ENCODE data around the gene HAGHL.

The HAGHL gene

DNA sequence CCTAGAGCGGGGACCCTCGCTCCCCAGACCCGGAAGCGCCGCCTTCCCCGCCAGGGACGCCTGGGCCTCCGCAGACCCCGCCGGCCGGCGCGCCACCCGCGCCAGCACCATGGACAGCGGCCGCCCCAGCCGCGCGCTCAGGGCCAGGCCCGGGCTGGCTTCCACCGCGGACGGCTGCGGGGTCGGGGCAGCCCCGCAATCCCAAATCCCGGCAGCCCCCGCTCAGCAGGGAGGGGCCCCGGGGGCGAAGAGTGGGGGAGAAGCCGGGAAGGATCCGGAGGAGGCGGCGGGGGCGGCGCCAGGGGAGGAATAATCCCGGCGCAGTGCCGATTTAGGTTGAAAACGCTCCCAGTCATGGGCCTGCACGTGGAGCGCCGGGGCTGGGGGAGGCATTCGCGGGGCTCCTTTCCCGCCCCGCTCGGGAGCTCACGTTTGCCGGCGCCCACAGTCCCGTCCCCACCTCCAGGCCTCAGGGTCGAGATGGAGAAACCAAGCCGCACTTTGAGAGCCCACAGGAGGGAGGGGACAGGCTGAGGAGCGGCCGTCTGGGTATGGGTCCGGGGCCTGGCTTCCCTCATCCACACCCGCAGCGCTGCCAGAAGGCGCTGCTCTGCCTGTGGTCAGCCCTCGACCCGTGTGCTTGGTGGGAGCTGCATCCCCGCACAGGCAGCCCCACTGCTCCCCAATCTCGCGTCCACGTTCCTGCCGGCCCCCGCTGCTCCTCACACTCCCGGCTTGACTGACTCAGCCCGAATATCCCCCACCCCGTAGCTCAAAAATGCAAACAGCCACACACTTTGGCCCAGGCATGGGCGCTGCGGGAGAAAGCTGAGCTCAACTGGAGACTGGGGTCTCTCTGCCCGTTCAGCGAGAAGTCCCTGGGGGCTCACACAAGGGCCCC lies 26.0 kb upstream of the HAGHL start (continued):
- TF ChIP-seq, protein P1, sequence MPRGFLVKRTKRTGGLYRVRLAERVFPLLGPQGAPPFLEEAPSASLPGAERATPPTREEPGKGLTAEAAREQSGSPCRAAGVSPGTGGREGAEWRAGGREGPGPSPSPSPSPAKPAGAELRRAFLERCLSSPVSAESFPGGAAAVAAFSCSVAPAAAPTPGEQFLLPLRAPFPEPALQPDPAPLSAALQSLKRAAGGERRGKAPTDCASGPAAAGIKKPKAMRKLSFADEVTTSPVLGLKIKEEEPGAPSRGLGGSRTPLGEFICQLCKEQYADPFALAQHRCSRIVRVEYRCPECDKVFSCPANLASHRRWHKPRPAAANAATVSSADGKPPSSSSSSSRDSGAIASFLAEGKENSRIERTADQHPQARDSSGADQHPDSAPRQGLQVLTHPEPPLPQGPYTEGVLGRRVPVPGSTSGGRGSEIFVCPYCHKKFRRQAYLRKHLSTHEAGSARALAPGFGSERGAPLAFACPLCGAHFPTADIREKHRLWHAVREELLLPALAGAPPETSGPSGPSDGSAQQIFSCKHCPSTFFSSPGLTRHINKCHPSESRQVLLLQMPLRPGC (tag by site-specific recombination; IDR thresholded peaks at IDR 0.05): no peak
- no peak for TF ChIP-seq KLF16 (tag by site-specific recombination; IDR thresholded peaks at IDR 0.05)

DNA sequence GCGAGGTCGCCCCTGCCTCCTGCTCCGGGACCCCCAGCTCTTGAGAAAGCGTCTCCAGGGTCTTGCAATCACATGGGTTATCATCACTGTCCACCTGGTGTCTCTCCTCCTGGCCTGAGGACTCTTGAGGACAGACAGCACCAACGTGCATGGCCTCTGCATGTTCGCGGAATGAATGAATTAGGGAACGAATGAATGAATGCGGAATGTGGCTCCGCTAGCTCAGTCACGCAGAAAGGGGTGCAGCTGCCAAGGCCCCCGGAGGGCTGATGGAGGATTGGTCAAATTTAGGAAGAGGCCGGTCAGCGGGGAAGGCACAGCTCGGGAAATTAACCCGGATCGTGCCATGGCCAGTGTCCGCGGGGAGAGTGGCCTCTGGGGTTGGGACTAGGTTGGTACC lies 24.6 kb upstream of the HAGHL start:
- H3K36me3 ChIP-seq (ENCODE audit: control insufficient read depth in 2 of 2, insufficient read depth in 1 of 2, low read length in 2 of 2): no peaks in the 10 kb centered on the region
- H3K9me3 ChIP-seq (ENCODE audit: control insufficient read depth, insufficient read depth, low read depth, low read length): no peaks in the 10 kb centered on the region
- POLR2A ChIA-PET: interaction anchor here (2.0 kb wide), 1 partner anchor 12 kb away, joined by 8 read pairs; the partner anchor contains the start of gene WDR24
- TF ChIP-seq ZNF76 (tag by site-specific recombination; IDR thresholded peaks at IDR 0.05; ENCODE audit: borderline replicate concordance, low read depth): no peak
- 0 out of 2 replicates have a peak, but pooled peaks have one; percentile 34 for TF ChIP-seq ZNF24 (tag by site-specific recombination; IDR thresholded peaks at IDR 0.05)
- CTCF ChIA-PET: interaction anchor here (0.6 to 1.0 kb wide), 2 partner anchors 8 to 16 kb away, joined by 3 to 9 read pairs; no protein-coding TSS in a partner anchor
- no peaks in the 10 kb centered on the region for H3K4me1 ChIP-seq (ENCODE audit: control insufficient read depth, insufficient read depth, low read length)
- no peak overlapping the region for H3K4me3 ChIP-seq (ENCODE audit: low read depth, low read length)
- no peak overlapping the region for H3K27ac ChIP-seq (ENCODE audit: extremely low read depth, low read depth, low read length)

DNA sequence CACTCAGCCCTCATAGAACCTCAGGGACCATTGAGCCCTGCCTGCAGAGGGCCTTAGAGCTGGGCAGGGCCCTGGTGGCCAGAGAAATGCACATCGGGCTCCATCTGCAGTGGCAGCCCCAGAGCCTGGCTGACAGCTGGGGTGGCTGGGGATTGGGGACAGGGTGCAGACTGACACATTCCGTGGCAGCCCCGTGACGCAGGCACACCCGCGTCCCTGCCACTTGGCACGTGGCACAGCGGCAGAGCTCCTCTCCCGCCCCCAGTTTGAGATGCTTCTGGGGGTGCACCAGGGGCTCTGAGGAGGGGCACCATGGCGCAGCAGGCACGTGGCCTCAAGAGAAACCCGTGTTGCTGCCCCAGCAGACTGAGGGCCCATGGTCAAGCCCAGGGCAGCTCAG lies 23.5 kb upstream of the HAGHL start:
- Histone ChIP-seq H3K4me3 (ENCODE audit: low read depth, low read length) (no peak overlapping the region), H3K9me3 (ENCODE audit: control insufficient read depth, insufficient read depth, low read depth, low read length) (no peaks in the 10 kb centered on the region), H3K27ac (ENCODE audit: extremely low read depth, low read depth, low read length) (no peak overlapping the region), H3K36me3 (ENCODE audit: control insufficient read depth in 2 of 2, insufficient read depth in 1 of 2, low read length in 2 of 2) (no peaks in the 10 kb centered on the region), H3K4me1 (ENCODE audit: control insufficient read depth, insufficient read depth, low read length) (no peaks in the 10 kb centered on the region)
- CTCF ChIA-PET: interaction anchor here (0.8 to 1.1 kb wide), 2 partner anchors 9 to 10 kb away, joined by 3 to 7 read pairs; no protein-coding TSS in a partner anchor
- POLR2A ChIA-PET: interaction anchor here (2.0 kb wide), 1 partner anchor 13 kb away, joined by 8 read pairs; the partner anchor contains the start of gene WDR24
- TF ChIP-seq, protein P2, sequence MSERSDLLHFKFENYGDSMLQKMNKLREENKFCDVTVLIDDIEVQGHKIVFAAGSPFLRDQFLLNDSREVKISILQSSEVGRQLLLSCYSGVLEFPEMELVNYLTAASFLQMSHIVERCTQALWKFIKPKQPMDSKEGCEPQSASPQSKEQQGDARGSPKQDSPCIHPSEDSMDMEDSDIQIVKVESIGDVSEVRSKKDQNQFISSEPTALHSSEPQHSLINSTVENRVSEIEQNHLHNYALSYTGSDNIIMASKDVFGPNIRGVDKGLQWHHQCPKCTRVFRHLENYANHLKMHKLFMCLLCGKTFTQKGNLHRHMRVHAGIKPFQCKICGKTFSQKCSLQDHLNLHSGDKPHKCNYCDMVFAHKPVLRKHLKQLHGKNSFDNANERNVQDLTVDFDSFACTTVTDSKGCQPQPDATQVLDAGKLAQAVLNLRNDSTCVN (tag by site-specific recombination; optimal IDR thresholded peaks at IDR 0.05): no peak
- TF ChIP-seq, protein P3, sequence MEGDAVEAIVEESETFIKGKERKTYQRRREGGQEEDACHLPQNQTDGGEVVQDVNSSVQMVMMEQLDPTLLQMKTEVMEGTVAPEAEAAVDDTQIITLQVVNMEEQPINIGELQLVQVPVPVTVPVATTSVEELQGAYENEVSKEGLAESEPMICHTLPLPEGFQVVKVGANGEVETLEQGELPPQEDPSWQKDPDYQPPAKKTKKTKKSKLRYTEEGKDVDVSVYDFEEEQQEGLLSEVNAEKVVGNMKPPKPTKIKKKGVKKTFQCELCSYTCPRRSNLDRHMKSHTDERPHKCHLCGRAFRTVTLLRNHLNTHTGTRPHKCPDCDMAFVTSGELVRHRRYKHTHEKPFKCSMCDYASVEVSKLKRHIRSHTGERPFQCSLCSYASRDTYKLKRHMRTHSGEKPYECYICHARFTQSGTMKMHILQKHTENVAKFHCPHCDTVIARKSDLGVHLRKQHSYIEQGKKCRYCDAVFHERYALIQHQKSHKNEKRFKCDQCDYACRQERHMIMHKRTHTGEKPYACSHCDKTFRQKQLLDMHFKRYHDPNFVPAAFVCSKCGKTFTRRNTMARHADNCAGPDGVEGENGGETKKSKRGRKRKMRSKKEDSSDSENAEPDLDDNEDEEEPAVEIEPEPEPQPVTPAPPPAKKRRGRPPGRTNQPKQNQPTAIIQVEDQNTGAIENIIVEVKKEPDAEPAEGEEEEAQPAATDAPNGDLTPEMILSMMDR (tag by site-specific recombination; IDR thresholded peaks at IDR 0.05): 0 out of 2 replicates have a peak, but pooled peaks have one; percentile 12

DNA sequence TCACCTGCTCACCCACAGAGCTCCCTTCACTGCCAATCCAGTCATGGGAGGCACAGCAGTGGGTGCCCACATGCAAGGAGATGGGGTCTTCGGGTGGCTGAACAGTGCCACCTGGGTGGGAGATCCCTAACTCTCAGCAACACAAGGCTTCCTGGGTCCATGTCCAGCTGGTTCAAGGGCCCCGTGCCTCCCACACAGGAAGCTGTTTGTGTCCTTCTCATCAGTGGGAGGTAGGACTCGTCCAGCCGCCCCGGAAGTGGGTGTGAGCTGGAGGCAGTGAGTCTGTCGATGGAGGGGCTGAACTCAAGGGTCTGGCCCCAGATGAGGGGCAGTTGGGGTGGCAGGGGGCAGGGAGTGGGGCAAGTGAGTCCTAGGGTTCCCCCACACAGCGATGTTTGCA lies 22.9 kb upstream of the HAGHL start:
- H3K27ac ChIP-seq (ENCODE audit: extremely low read depth, low read depth, low read length): no peak overlapping the region
- CTCF ChIA-PET: interaction anchor here (0.8 to 1.1 kb wide), 3 partner anchors 8 to 142 kb away, joined by 3 to 7 read pairs (median 4); no protein-coding TSS in a partner anchor
- no peak overlapping the region for H3K4me3 ChIP-seq (ENCODE audit: low read depth, low read length)
- H3K36me3 ChIP-seq (ENCODE audit: control insufficient read depth in 2 of 2, insufficient read depth in 1 of 2, low read length in 2 of 2): no peaks in the 10 kb centered on the region
- no peaks in the 10 kb centered on the region for H3K4me1 ChIP-seq (ENCODE audit: control insufficient read depth, insufficient read depth, low read length)
- POLR2A ChIA-PET: no interaction called here
- no peaks in the 10 kb centered on the region for H3K9me3 ChIP-seq (ENCODE audit: control insufficient read depth, insufficient read depth, low read depth, low read length)
- no peak for TF ChIP-seq BCL11B (tag by site-specific recombination; IDR thresholded peaks at IDR 0.05; ENCODE audit: low read depth)
- TF ChIP-seq ZNF394 (tag by site-specific recombination; IDR thresholded peaks at IDR 0.05; ENCODE audit: borderline replicate concordance): no peak
- TF ChIP-seq SP7 (tag by site-specific recombination; IDR thresholded peaks at IDR 0.05): no peak
- TF ChIP-seq RBAK (tag by site-specific recombination; IDR thresholded peaks at IDR 0.05): no peak
- TF ChIP-seq, protein P4, sequence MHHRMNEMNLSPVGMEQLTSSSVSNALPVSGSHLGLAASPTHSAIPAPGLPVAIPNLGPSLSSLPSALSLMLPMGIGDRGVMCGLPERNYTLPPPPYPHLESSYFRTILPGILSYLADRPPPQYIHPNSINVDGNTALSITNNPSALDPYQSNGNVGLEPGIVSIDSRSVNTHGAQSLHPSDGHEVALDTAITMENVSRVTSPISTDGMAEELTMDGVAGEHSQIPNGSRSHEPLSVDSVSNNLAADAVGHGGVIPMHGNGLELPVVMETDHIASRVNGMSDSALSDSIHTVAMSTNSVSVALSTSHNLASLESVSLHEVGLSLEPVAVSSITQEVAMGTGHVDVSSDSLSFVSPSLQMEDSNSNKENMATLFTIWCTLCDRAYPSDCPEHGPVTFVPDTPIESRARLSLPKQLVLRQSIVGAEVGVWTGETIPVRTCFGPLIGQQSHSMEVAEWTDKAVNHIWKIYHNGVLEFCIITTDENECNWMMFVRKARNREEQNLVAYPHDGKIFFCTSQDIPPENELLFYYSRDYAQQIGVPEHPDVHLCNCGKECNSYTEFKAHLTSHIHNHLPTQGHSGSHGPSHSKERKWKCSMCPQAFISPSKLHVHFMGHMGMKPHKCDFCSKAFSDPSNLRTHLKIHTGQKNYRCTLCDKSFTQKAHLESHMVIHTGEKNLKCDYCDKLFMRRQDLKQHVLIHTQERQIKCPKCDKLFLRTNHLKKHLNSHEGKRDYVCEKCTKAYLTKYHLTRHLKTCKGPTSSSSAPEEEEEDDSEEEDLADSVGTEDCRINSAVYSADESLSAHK (tag by site-specific recombination; IDR thresholded peaks at IDR 0.05): no peak
- TF ChIP-seq GLIS1 (tag by site-specific recombination; IDR thresholded peaks at IDR 0.05): peak; percentile 21; the same call in 1 of the 2 replicates
- TF ChIP-seq, protein P5, sequence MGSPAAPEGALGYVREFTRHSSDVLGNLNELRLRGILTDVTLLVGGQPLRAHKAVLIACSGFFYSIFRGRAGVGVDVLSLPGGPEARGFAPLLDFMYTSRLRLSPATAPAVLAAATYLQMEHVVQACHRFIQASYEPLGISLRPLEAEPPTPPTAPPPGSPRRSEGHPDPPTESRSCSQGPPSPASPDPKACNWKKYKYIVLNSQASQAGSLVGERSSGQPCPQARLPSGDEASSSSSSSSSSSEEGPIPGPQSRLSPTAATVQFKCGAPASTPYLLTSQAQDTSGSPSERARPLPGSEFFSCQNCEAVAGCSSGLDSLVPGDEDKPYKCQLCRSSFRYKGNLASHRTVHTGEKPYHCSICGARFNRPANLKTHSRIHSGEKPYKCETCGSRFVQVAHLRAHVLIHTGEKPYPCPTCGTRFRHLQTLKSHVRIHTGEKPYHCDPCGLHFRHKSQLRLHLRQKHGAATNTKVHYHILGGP (tag by site-specific recombination; IDR thresholded peaks at IDR 0.05): no peak
- TF ChIP-seq ZFP37 (tag by site-specific recombination; IDR thresholded peaks at IDR 0.05): no peak
- peak; percentile 80 for TF ChIP-seq ZFHX2 (tag by site-specific recombination; conservative IDR thresholded peaks at IDR 0.05)
- no peak for TF ChIP-seq ZNF174 (tag by site-specific recombination; IDR thresholded peaks at IDR 0.05)
- no peak for TF ChIP-seq ZNF341 (tag by site-specific recombination; IDR thresholded peaks at IDR 0.05; ENCODE audit: low read depth)
- no peak for TF ChIP-seq ZNF707 (tag by site-specific recombination; IDR thresholded peaks at IDR 0.05)
- no peak for TF ChIP-seq ZNF311 (tag by site-specific recombination; IDR thresholded peaks at IDR 0.05; ENCODE audit: borderline replicate concordance)

Data from HEK293 (cell line).